Endothelial cell of umbilical vein (primary cell): ENCODE measurements around the gene CPED1. TPM values are rescaled to one million over a fixed set of nuclear protein-coding genes. Genes with fewer than 3 reads are reported as not detected.

Source experiments
- BruUV-seq: library from RNA; stranded (reverse); fragments of 400-500 nt; replicated peaks from 2 replicates; lab custom pipeline; 2021; lab: Mats Ljungman, UMichigan
- CTCF ChIA-PET: fragments of 300-600, 350-600 bp; sonication (Branson Sonifier 250); formaldehyde crosslinking; loops from one replicate; lab custom pipeline; 2021; ENCODE audit warnings: antibody characterized with exemption, inconsistent platforms; lab: Charles Lee
- POLR2A ChIA-PET: fragments of 300-600, 350-600 bp; sonication (Branson Sonifier 250); formaldehyde crosslinking; loops from one replicate; lab custom pipeline; 2021; ENCODE audit warnings: antibody characterized with exemption, inconsistent platforms; lab: Charles Lee
- DNase-seq: peaks from one replicate; pipeline ENCODE4 v3.0.0-alpha.2; 2011; ENCODE audit warnings: low read depth, low spot score
- FAIRE-seq: peaks from 2 replicates; lab custom pipeline; 2011; peaks lifted over from hg19 to GRCh38; lab: Jason Lieb, UNC
- H2AFZ ChIP-seq: 2 replicates; pipeline ENCODE4 v1.6.0; 2012; ENCODE audit warnings: low read depth, low read length, control low read depth, inconsistent platforms
- H3K27ac ChIP-seq: 2 replicates; pipeline ENCODE4 v1.5.1; 2011; ENCODE audit warnings: low read depth, mild to moderate bottlenecking, control low read depth, low read length, moderate library complexity; ENCODE audit not compliant: insufficient read depth
- H3K27me3 ChIP-seq, 2 experiments: 2 replicates each; pipeline versions ENCODE4 v1.6.0 to v1.6.1; 2011; ENCODE audit warnings: low read length in 2 of 2, mixed read lengths in 1 of 2; ENCODE audit not compliant: control insufficient read depth in 2 of 2, insufficient read depth in 2 of 2
- H3K36me3 ChIP-seq, 2 experiments: 2 replicates in 1 of 2; 3 replicates in 1 of 2; pipeline ENCODE4 v1.5.1; 2011; ENCODE audit warnings: low read length in 2 of 2, mild to moderate bottlenecking in 1 of 2, moderate library complexity in 1 of 2; ENCODE audit not compliant: control insufficient read depth in 2 of 2, insufficient read depth in 2 of 2; ENCODE audit errors: extremely low read depth in 1 of 2
- H3K4me1 ChIP-seq: 3 replicates; pipeline ENCODE4 v1.5.1; 2011; ENCODE audit warnings: mild to moderate bottlenecking, low read length; ENCODE audit not compliant: control insufficient read depth, insufficient read depth; ENCODE audit errors: extremely low read depth
- H3K4me2 ChIP-seq: 2 replicates; pipeline ENCODE4 v1.6.1; 2011; ENCODE audit warnings: low read length, control low read depth, mixed read lengths; ENCODE audit not compliant: insufficient read depth
- H3K4me3 ChIP-seq, 3 experiments: fragments of 200-600 bp in 1 of 3; sonication (generic), shearing (Covaris generic) in 1 of 3; replicated peaks in 1 of 3; 2 replicates each; pipeline ENCODE4 v1.5.1; 2011 to 2016; ENCODE audit warnings: control low read depth in 3 of 3, low read length in 3 of 3, mild to moderate bottlenecking in 2 of 3, inconsistent platforms in 1 of 3, low read depth in 1 of 3, moderate library complexity in 1 of 3; ENCODE audit not compliant: insufficient read depth in 1 of 3
- H3K79me2 ChIP-seq: 2 replicates; pipeline ENCODE4 v1.6.0; 2012; ENCODE audit warnings: low read length, inconsistent platforms; ENCODE audit not compliant: control insufficient read depth, insufficient read depth
- H3K9ac ChIP-seq: replicated peaks from 2 replicates; pipeline ENCODE3; 2011; ENCODE audit warnings: low read length, control low read depth; ENCODE audit not compliant: insufficient read depth; ENCODE audit errors: extremely low read depth
- H3K9me1 ChIP-seq: replicated peaks from 3 replicates; pipeline ENCODE4 v1.6.0; 2011; ENCODE audit warnings: mild to moderate bottlenecking, low read length; ENCODE audit not compliant: control insufficient read depth, insufficient read depth; ENCODE audit errors: extremely low read depth
- H3K9me3 ChIP-seq: replicated peaks from 2 replicates; pipeline ENCODE4 v1.5.1; 2012; ENCODE audit warnings: low read length, inconsistent platforms; ENCODE audit not compliant: control insufficient read depth, insufficient read depth
- H4K20me1 ChIP-seq: replicated peaks from 2 replicates; pipeline ENCODE3; 2011; ENCODE audit warnings: mild to moderate bottlenecking, low read length; ENCODE audit not compliant: control insufficient read depth, insufficient read depth; ENCODE audit errors: extremely low read depth
- CTCF ChIP-seq, 2 donors: IDR thresholded peaks; 1 replicate in 1 of 2; 2 replicates in 1 of 2; pipeline ENCODE4 v1.5.1; 2011; ENCODE audit warnings: low read length in 2 of 2, mild to moderate bottlenecking in 2 of 2, moderate library complexity in 2 of 2, control low read depth in 1 of 2, inconsistent platforms in 1 of 2, low read depth in 1 of 2; ENCODE audit not compliant: insufficient read depth in 1 of 2; ENCODE audit errors: extremely low read depth in 1 of 2
- EZH2 ChIP-seq: IDR thresholded peaks from 2 replicates; pipeline ENCODE4 v1.6.1; 2012; ENCODE audit warnings: borderline replicate concordance, low read depth, mild to moderate bottlenecking, moderate library complexity, low read length, inconsistent platforms; ENCODE audit not compliant: severe bottlenecking
- FOS ChIP-seq: IDR thresholded peaks from 2 replicates; pipeline ENCODE4 v1.6.1; 2011; ENCODE audit warnings: mild to moderate bottlenecking, low read length, moderate library complexity, borderline replicate concordance; ENCODE audit not compliant: insufficient read depth
- GATA2 ChIP-seq: IDR thresholded peaks from 2 replicates; pipeline ENCODE4 v1.7.0; 2011; ENCODE audit warnings: low read depth, mild to moderate bottlenecking, moderate library complexity, mixed read lengths, low read length; ENCODE audit not compliant: insufficient read length, insufficient read depth
- JUN ChIP-seq: IDR thresholded peaks from 2 replicates; pipeline ENCODE4 v1.6.1; 2011; ENCODE audit warnings: borderline replicate concordance, low read depth; ENCODE audit not compliant: insufficient read length, insufficient read depth
- MAX ChIP-seq: IDR thresholded peaks from 2 replicates; pipeline ENCODE4 v1.6.1; 2011; ENCODE audit not compliant: insufficient read depth, insufficient read length
- MYC ChIP-seq: IDR thresholded peaks from one replicate; pipeline ENCODE4 v1.6.1; 2011; ENCODE audit warnings: mild to moderate bottlenecking, low read depth, low read length
- POLR2A ChIP-seq: IDR thresholded peaks from 2 replicates; pipeline ENCODE4 v1.6.1; 2012; ENCODE audit warnings: low read depth, mild to moderate bottlenecking, control low read depth, low read length
- POLR2AphosphoS5 ChIP-seq: IDR thresholded peaks from 2 replicates; pipeline ENCODE4 v1.6.1; 2012; ENCODE audit warnings: low read depth, mild to moderate bottlenecking, control low read depth, low read length, moderate library complexity; ENCODE audit not compliant: insufficient read depth
- dilution Hi-C: fragments of 300-500 bp; cut with MboI; formaldehyde crosslinking; loops from one replicate; pipeline ENCODE4 v1.15.0; 2019; ENCODE audit warnings: low sequenced_read_pairs; ENCODE audit not compliant: extremely low pct_ligation_motif_present
- intact Hi-C: fragments of 100-400 bp; cut with micrococcal nuclease; formaldehyde crosslinking; loops from one replicate; pipeline ENCODE4 v1.10.0; 2022
- polyA plus RNA-seq, 4 experiments: library from polyadenylated mRNA; depleted of rRNA in 3 of 4; stranded (reverse) in 3 of 4; unstranded in 1 of 4; fragments of >200 nt; gene quantifications; 2 replicates each; pipeline versions ENCODE4 v1.2.1 to v1.2.3, GENCODE V29; 2011 to 2012; ENCODE audit warnings: missing spikeins in 1 of 4
- total RNA-seq: library from RNA; stranded (reverse); gene quantifications from 2 replicates; pipeline ENCODE4 v1.2.3, GENCODE V29; 2021

The CPED1 gene
- total and polyA plus RNA-seq, 2 donors (not counting 3 experiments of a cell fraction or from before 2014, with no cell fraction given): 0.22 to 3.0 TPM

- no peak for TF ChIP-seq MYC
- no peak for TF ChIP-seq GATA2
- no peak for TF ChIP-seq CTCF (IDR thresholded peaks at IDR 0.05; ENCODE audit: extremely low read depth in 1 of 2, insufficient read depth in 1 of 2, low read depth in 1 of 2, low read length in 2 of 2)
- no peak for TF ChIP-seq EZH2
- TF ChIP-seq POLR2AphosphoS5: no peak
- no peak for TF ChIP-seq FOS
- TF ChIP-seq MAX: no peak
- TF ChIP-seq JUN: no peak
- TF ChIP-seq POLR2A: no peak
These were observed 190.5 kb downstream of the CPED1 start for GRCh38 chr7:121178869-121179497.

More at GRCh38 chr7:121178869-121179497, 190.5 kb downstream of the CPED1 start:
- no peaks in the 10 kb centered on the region for H3K79me2 ChIP-seq
- H3K27me3 ChIP-seq: peaks cover 0 to 5% of the 10 kb centered on the region in 2 experiments
- H3K9me3 ChIP-seq: no peaks in the 10 kb centered on the region
- BruUV-seq: no TSS peak
- no peak overlapping the region for H3K4me2 ChIP-seq
- H3K9ac ChIP-seq: no peak overlapping the region
- H2AFZ ChIP-seq: no peak overlapping the region
- no peaks in the 10 kb centered on the region for H4K20me1 ChIP-seq
- ChIA-PET POLR2A (no interaction called here), CTCF (no interaction called here)
- FAIRE-seq (no peak), DNase-seq (no peak)
- H3K4me1 ChIP-seq: no peaks in the 10 kb centered on the region
- dilution Hi-C loops (no loop called here), intact Hi-C loops (no loop called here)
- no peaks in the 10 kb centered on the region for H3K36me3 ChIP-seq
- no peak overlapping the region for H3K27ac ChIP-seq
- no peak overlapping the region for H3K4me3 ChIP-seq
- no peaks in the 10 kb centered on the region for H3K9me1 ChIP-seq
